K562 (cell line): ENCODE results near the gene BAIAP2. TPM values are rescaled to one million over a fixed set of nuclear protein-coding genes. Genes with fewer than 3 reads are reported as not detected.
"Not testable (repeated sequence)": the region's sequence is repeated elsewhere in the genome, so short reads cannot be mapped to it uniquely, and the experiment has no call there.

ENCODE experiments used
- ATAC-seq: fragments of 200-7000 bp; cut with Tn5 transposase; 3 replicates; pipeline ENCODE4 v1.9.1; 2020; ENCODE audit warnings: moderate library complexity
- BruUV-seq: library from RNA; stranded (reverse); fragments of 400-500 nt; replicated peaks from 2 replicates; lab custom pipeline; 2021; lab: Mats Ljungman, UMichigan
- CTCF ChIA-PET: fragments of 300-600 bp; formaldehyde crosslinking; extraction: SDS; loops from one replicate; lab custom pipeline; 2021; ENCODE audit warnings: low intra/inter-chr PET ratio; lab: Yijun Ruan, JAX
- POLR2A ChIA-PET: fragments of 300-600, 350-650 bp; sonication (Branson Sonifier 250); formaldehyde crosslinking; extraction: SDS; loops from one replicate; lab custom pipeline; 2021; ENCODE audit warnings: antibody characterized with exemption, inconsistent platforms; lab: Yijun Ruan, JAX
- DNase-seq, 4 experiments: peaks; one replicate each; pipeline versions ENCODE4 v3.0.0 to v3.0.0-alpha.2; 2011 to 2018; ENCODE audit warnings: low spot score in 3 of 4, mixed read lengths in 3 of 4; ENCODE audit errors: extremely low read depth in 1 of 4
- FAIRE-seq: peaks from 2 replicates; lab custom pipeline; 2011; peaks lifted over from hg19 to GRCh38; lab: Jason Lieb, UNC
- H2AFZ ChIP-seq: 2 replicates; pipeline ENCODE4 v1.6.0; 2011; ENCODE audit warnings: low read depth, low read length, control low read depth, inconsistent platforms
- H3K27ac ChIP-seq: fragments of 200-600 bp; 3 replicates; pipeline ENCODE4 v1.8.0; 2011; ENCODE audit warnings: low read depth, mild to moderate bottlenecking, control low read depth, inconsistent platforms, low read length, moderate library complexity, mixed read lengths; ENCODE audit errors: extremely low read depth
- H3K27me3 ChIP-seq, 2 experiments: fragments of 300-600 bp in 1 of 2; 2 replicates in 1 of 2; 3 replicates in 1 of 2; pipeline versions ENCODE4 v1.6.0 to v1.8.0; 2011; ENCODE audit warnings: inconsistent platforms in 2 of 2, low read length in 2 of 2, mild to moderate bottlenecking in 1 of 2, mixed read lengths in 1 of 2, moderate library complexity in 1 of 2; ENCODE audit not compliant: control insufficient read depth in 2 of 2, insufficient read depth in 2 of 2
- H3K36me3 ChIP-seq: fragments of 300-600 bp; 3 replicates; pipeline ENCODE4 v1.8.0; 2011; ENCODE audit warnings: mild to moderate bottlenecking, low read length, inconsistent platforms; ENCODE audit not compliant: control insufficient read depth, insufficient read depth
- H3K4me1 ChIP-seq, 2 experiments: fragments of 200-600 bp in 1 of 2; replicated peaks in 1 of 2; 2 replicates in 1 of 2; 3 replicates in 1 of 2; pipeline versions ENCODE4 v1.5.1 to v1.8.0; 2011; ENCODE audit warnings: inconsistent platforms in 2 of 2, low read length in 2 of 2, mild to moderate bottlenecking in 1 of 2, mixed read lengths in 1 of 2, moderate library complexity in 1 of 2; ENCODE audit not compliant: control insufficient read depth in 2 of 2, insufficient read depth in 2 of 2
- H3K4me2 ChIP-seq: 2 replicates; pipeline ENCODE4 v1.6.1; 2011; ENCODE audit warnings: low read length, control low read depth, inconsistent platforms, mixed read lengths; ENCODE audit not compliant: insufficient read depth
- H3K4me3 ChIP-seq: fragments of 200-600 bp; sonication (generic), shearing (Covaris generic); 2 replicates; pipeline ENCODE4 v1.5.1; 2016; ENCODE audit warnings: control low read depth, inconsistent platforms
- H3K79me2 ChIP-seq: fragments of 200-600 bp; 3 replicates; pipeline ENCODE4 v1.8.0; 2011; ENCODE audit warnings: low read length, inconsistent platforms; ENCODE audit not compliant: control insufficient read depth, insufficient read depth
- H3K9ac ChIP-seq, 2 experiments: 2 replicates each; pipeline versions ENCODE4 v1.6.0 to v1.6.1; 2011; ENCODE audit warnings: low read depth in 2 of 2, low read length in 2 of 2, control low read depth in 1 of 2, inconsistent platforms in 1 of 2, mild to moderate bottlenecking in 1 of 2, mixed read lengths in 1 of 2; ENCODE audit not compliant: insufficient read depth in 1 of 2
- H3K9me1 ChIP-seq: one replicate; pipeline ENCODE4 v1.6.0; 2011; ENCODE audit warnings: inconsistent platforms, mild to moderate bottlenecking, low read length, moderate library complexity; ENCODE audit not compliant: control insufficient read depth, insufficient read depth
- H3K9me3 ChIP-seq: replicated peaks from 2 replicates; pipeline ENCODE4 v1.5.1; 2011; ENCODE audit warnings: low read depth, low read length, inconsistent platforms; ENCODE audit not compliant: control insufficient read depth, insufficient read depth
- H4K20me1 ChIP-seq: replicated peaks from 2 replicates; pipeline ENCODE4 v1.6.1; 2011; ENCODE audit warnings: low read length, inconsistent platforms, mixed read lengths; ENCODE audit not compliant: control insufficient read depth, insufficient read depth
- CHD7 ChIP-seq: fragments of 200-600 bp; sonication (generic); IDR thresholded peaks from one replicate; pipeline ENCODE4 v1.6.1; 2012; ENCODE audit warnings: mild to moderate bottlenecking, low read depth, low read length, inconsistent platforms
- ZFP30 ChIP-seq: fragments of 250-450 bp; sonication (Bioruptor Pico); IDR thresholded peaks from 2 replicates; pipeline ENCODE4 v1.8.0; 2022; ENCODE audit warnings: moderate library complexity, mild to moderate bottlenecking, inconsistent platforms, borderline replicate concordance
- WGBS: fragments of 100-300 bp; shearing (Covaris generic); methylation state at CpG from one replicate; pipeline ENCODE4 v1.1.6; 2016; ENCODE audit warnings: low coverage, mixed read lengths; ENCODE audit not compliant: insufficient coverage; ENCODE audit errors: missing lambda C conversion rate; 5-methylcytosine and 5-hydroxymethylcytosine counted together
- in situ Hi-C: fragments of 300-500 bp; cut with MboI; formaldehyde crosslinking; loops from 4 replicates; pipeline ENCODE4 v1.15.0; 2018; ENCODE audit warnings: inconsistent platforms, mixed read lengths
- intact Hi-C: fragments of 100-400 bp; cut with micrococcal nuclease; formaldehyde crosslinking; loops from 2 replicates; pipeline ENCODE4 v1.14.2; 2022
- polyA plus RNA-seq, 8 experiments: library from polyadenylated mRNA; depleted of rRNA in 4 of 8; stranded (reverse) in 5 of 8; unstranded in 3 of 8; fragments of >200 nt; fragmentation: Nextera tagmentation in 2 of 8; fragmentation: Illumina TruSeq in 1 of 8; extraction: Ambion mirVana in 2 of 8; extraction: Trizol in 1 of 8; gene quantifications; 2 replicates each; pipeline versions ENCODE4 v1.2.1 to v1.2.3, GENCODE V29; 2011 to 2014; ENCODE audit warnings: inconsistent platforms in 1 of 8, missing spikeins in 1 of 8
- total RNA-seq, 7 experiments: library from RNA; depleted of rRNA in 6 of 7; stranded (reverse); fragments of >200 nt in 6 of 7; fragmentation: Illumina TruSeq in 2 of 7; extraction: Trizol in 2 of 7; gene quantifications; 2 replicates each; pipeline versions ENCODE4 v1.2.1 to v1.2.3, GENCODE V29; 2011 to 2021; ENCODE audit warnings: low replicate concordance in 1 of 7

Gene BAIAP2
- total and polyA plus RNA-seq, 9 of the 15 experiments (the other 6 are each of a cell fraction or from before 2014, with no cell fraction given) = 2.3 to 51.6 (median 18.4) TPM

DNA sequence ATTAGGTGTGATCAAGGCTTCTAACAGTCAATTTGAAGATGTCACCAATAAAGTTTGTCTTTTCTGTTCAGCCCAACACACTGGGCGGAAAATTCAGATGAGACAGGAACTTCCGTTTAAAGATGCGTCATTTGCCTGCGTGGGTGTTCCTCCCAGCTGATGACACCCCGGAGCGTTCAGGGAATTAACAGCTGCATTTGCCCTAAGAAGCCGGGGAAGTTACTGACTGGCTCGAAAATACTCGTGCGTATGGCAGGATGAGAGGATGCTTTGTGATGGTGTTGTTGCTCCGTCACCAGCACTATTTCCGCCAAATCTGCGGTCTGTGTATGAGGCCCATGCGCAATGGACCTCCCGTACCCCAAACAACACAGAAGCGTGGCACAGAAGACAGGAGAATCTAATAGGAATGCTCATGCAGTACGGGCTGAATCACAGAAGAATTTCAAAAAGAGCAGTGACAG is 118.4 kb downstream of the BAIAP2 start (continued):
- TF ChIP-seq CHD7 = no peak
- no peak for TF ChIP-seq ZFP30 (CRISPR knock-in tag)

DNA sequence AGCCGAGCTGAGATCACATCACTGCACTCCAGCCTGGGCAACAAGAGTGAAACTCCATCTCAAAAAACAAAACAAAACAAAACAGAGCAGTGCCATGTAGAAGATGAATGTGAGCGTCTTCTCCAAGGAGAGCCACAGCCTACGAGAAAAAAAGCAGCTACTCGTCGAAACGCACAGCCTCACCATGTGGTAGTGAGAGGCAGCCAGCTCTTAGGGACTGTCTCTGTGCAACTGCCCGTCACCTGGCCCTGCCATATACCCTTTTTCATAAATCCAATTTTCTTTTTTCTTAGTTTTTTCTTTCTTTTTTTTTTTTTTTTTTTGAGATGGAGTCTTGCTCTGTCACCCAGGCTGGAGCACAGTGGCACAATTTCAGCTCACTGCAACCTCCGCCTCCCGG is 119.1 kb downstream of the BAIAP2 start:
- WGBS = 34% methylated on average over 7 of the region's 9 CpGs
- H3K9me1 ChIP-seq, ATAC-seq, H3K4me2 ChIP-seq, DNase-seq, H3K9ac ChIP-seq, H3K79me2 ChIP-seq, BruUV-seq, H3K9me3 ChIP-seq, H3K27ac ChIP-seq, intact Hi-C loops, in situ Hi-C loops, H3K4me3 ChIP-seq, FAIRE-seq, H4K20me1 ChIP-seq, H2AFZ ChIP-seq, H3K36me3 ChIP-seq: not testable (repeated sequence)
- Histone ChIP-seq H3K27me3 (peaks cover 25 to 62% of the 10 kb centered on the region in 2 experiments; a peak in 4 of 5 replicates), H3K4me1 (peaks cover 6 to 34% of the 10 kb centered on the region in 2 experiments; a peak in 3 of 5 replicates)
- POLR2A ChIA-PET = interaction anchor here (0.6 to 3.7 kb wide), 4 partner anchors 10 to 1450 kb away, joined by 3 to 15 read pairs (median 3); no protein-coding TSS in a partner anchor
- CTCF ChIA-PET = interaction anchor here (0.6 kb wide), 1 partner anchor 35 kb away, joined by 3 read pairs; no protein-coding TSS in a partner anchor
